IMR-90 (cell line): ENCODE results near the gene XIAP.

Experiments used
- MAZ ChIP-seq: IDR thresholded peaks from 2 replicates; pipeline ENCODE4 v1.6.1; 2012; ENCODE audit warnings: low read depth, mild to moderate bottlenecking, low read length, improper control_type of control experiment, moderate library complexity, borderline replicate concordance
- RFX5 ChIP-seq: IDR thresholded peaks from 2 replicates; pipeline ENCODE4 v1.8.0; 2012; ENCODE audit warnings: low read depth, mild to moderate bottlenecking, low read length, moderate library complexity
- TF ChIP-seq, protein P1 (sequence below): conservative IDR thresholded peaks from 2 replicates; pipeline ENCODE4 v1.5.1; 2012; ENCODE audit warnings: mild to moderate bottlenecking, low read depth, low read length, improper control_type of control experiment

DNA sequence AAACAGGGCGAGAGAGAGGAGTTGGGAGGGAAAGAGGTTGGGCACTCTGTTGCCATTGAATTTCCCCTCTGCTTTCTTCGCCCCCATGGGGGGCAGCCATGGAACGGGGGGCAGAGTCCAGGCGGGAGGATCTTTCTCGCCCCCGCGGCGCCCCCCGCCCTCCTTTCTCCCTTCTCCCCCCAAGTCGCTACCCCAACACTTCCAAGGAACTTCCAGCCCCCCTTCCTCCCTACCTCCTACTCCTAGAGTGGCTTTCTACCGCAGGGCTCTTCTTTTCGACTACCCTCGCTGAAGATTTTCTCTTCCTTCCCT is 101.1 kb downstream of the XIAP start:
- TF ChIP-seq, protein P1, sequence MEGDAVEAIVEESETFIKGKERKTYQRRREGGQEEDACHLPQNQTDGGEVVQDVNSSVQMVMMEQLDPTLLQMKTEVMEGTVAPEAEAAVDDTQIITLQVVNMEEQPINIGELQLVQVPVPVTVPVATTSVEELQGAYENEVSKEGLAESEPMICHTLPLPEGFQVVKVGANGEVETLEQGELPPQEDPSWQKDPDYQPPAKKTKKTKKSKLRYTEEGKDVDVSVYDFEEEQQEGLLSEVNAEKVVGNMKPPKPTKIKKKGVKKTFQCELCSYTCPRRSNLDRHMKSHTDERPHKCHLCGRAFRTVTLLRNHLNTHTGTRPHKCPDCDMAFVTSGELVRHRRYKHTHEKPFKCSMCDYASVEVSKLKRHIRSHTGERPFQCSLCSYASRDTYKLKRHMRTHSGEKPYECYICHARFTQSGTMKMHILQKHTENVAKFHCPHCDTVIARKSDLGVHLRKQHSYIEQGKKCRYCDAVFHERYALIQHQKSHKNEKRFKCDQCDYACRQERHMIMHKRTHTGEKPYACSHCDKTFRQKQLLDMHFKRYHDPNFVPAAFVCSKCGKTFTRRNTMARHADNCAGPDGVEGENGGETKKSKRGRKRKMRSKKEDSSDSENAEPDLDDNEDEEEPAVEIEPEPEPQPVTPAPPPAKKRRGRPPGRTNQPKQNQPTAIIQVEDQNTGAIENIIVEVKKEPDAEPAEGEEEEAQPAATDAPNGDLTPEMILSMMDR = no peak
- TF ChIP-seq MAZ = no peak
- TF ChIP-seq RFX5 = no peak
